K562 (cell line): ENCODE measurements around the gene AZGP1. TPM values are rescaled to one million over a fixed set of nuclear protein-coding genes. Genes with fewer than 3 reads are reported as not detected.

ENCODE experiments used
- BRD9 ChIP-seq: fragments of 450-650 bp; IDR thresholded peaks from 2 replicates; pipeline ENCODE4 v1.6.1; 2018; ENCODE audit warnings: low read depth; ENCODE audit not compliant: partially characterized antibody
- CHD1 ChIP-seq: fragments of 200-600 bp; sonication (generic); IDR thresholded peaks from one replicate; pipeline ENCODE4 v1.6.1; 2012; ENCODE audit warnings: mild to moderate bottlenecking, moderate library complexity, low read length, inconsistent platforms
- COPS2 ChIP-seq: fragments of 450-650 bp; conservative IDR thresholded peaks from 2 replicates; pipeline ENCODE4 v1.6.1; 2016; ENCODE audit warnings: mild to moderate bottlenecking, moderate library complexity
- IRF1 ChIP-seq: sonication (generic); formaldehyde crosslinking; IDR thresholded peaks from 2 replicates; pipeline ENCODE4 v1.8.0; 2022; ENCODE audit warnings: missing genetic modification reagents, mild to moderate bottlenecking, borderline replicate concordance
- NFXL1 ChIP-seq: fragments of 450-650 bp; formaldehyde crosslinking; IDR thresholded peaks from 2 replicates; pipeline ENCODE4 v1.4.0; 2021; ENCODE audit warnings: mild to moderate bottlenecking
- SMARCE1 ChIP-seq: fragments of 450-650 bp; IDR thresholded peaks from 2 replicates; pipeline ENCODE4 v1.7.1; 2016; ENCODE audit warnings: mild to moderate bottlenecking
- SRSF9 ChIP-seq: fragments of 200-400 bp; formaldehyde crosslinking; IDR thresholded peaks from 2 replicates; pipeline ENCODE4 v1.6.1; 2017; ENCODE audit warnings: low read depth, low read length, borderline replicate concordance
- WHSC1 ChIP-seq: IDR thresholded peaks from one replicate; pipeline ENCODE4 v1.6.1; 2012; ENCODE audit warnings: low read length, control low read depth, inconsistent platforms
- ZNF143 ChIP-seq: sonication (generic); formaldehyde crosslinking; IDR thresholded peaks from 2 replicates; pipeline ENCODE4 v1.9.0; 2022; ENCODE audit warnings: mild to moderate bottlenecking, missing genetic modification reagents
- ZNF318 ChIP-seq, 2 experiments: fragments of 450-650 bp; IDR thresholded peaks; 2 replicates each; pipeline ENCODE4 v1.6.1; 2016; ENCODE audit warnings: mild to moderate bottlenecking in 2 of 2, borderline replicate concordance in 1 of 2, low read depth in 1 of 2, moderate library complexity in 1 of 2
- ZNF449 ChIP-seq: fragments of 250-450 bp; sonication (Bioruptor Pico); IDR thresholded peaks from 2 replicates; pipeline ENCODE4 v1.8.0; 2022; ENCODE audit warnings: moderate library complexity, mild to moderate bottlenecking, inconsistent platforms
- ZNF511 ChIP-seq: sonication (generic); formaldehyde crosslinking; IDR thresholded peaks from 2 replicates; pipeline ENCODE4 v1.8.0; 2022; ENCODE audit warnings: mild to moderate bottlenecking, missing genetic modification reagents
- ZNF512 ChIP-seq: IDR thresholded peaks from 2 replicates; pipeline ENCODE4 v1.6.1; 2016; ENCODE audit warnings: missing genetic modification characterization, missing compliant biosample characterization
- ZNF583 ChIP-seq: fragments of 250-450 bp; sonication (Bioruptor Pico); IDR thresholded peaks from 2 replicates; pipeline ENCODE4 v1.4.0; 2020
- ZNF76 ChIP-seq: fragments of 250-450 bp; sonication (Bioruptor Pico); IDR thresholded peaks from 2 replicates; pipeline ENCODE4 v1.4.0; 2020; ENCODE audit warnings: mild to moderate bottlenecking, moderate library complexity, borderline replicate concordance
- polyA plus RNA-seq, 8 experiments: library from polyadenylated mRNA; depleted of rRNA in 4 of 8; stranded (reverse) in 5 of 8; unstranded in 3 of 8; fragments of >200 nt; fragmentation: Nextera tagmentation in 2 of 8; fragmentation: Illumina TruSeq in 1 of 8; extraction: Ambion mirVana in 2 of 8; extraction: Trizol in 1 of 8; gene quantifications; 2 replicates each; pipeline versions ENCODE4 v1.2.1 to v1.2.3, GENCODE V29; 2011 to 2014; ENCODE audit warnings: inconsistent platforms in 1 of 8, missing spikeins in 1 of 8
- total RNA-seq, 7 experiments: library from RNA; depleted of rRNA in 6 of 7; stranded (reverse); fragments of >200 nt in 6 of 7; fragmentation: Illumina TruSeq in 2 of 7; extraction: Trizol in 2 of 7; gene quantifications; 2 replicates each; pipeline versions ENCODE4 v1.2.1 to v1.2.3, GENCODE V29; 2011 to 2021; ENCODE audit warnings: low replicate concordance in 1 of 7

AZGP1 gene
- total and polyA plus RNA-seq, 9 of the 15 experiments (the other 6 are each of a cell fraction or from before 2014, with no cell fraction given), result 0.18 to 0.53 TPM; not detected in 7

GRCh38 chr7:99928994-99929729, 46.7 kb downstream of the AZGP1 start, which contains the start of gene GJC3 (continued):
- no peak for TF ChIP-seq ZNF318 (IDR thresholded peaks at IDR 0.05; ENCODE audit: borderline replicate concordance in 1 of 2, low read depth in 1 of 2)
- no peak for TF ChIP-seq ZNF511 (CRISPR knock-in tag)
- TF ChIP-seq ZNF583, result no peak
- TF ChIP-seq ZNF76 (CRISPR knock-in tag), result no peak
- TF ChIP-seq NFXL1 (CRISPR knock-in tag), result no peak
- no peak for TF ChIP-seq ZNF512
- no peak for TF ChIP-seq COPS2
- no peak for TF ChIP-seq SMARCE1
- TF ChIP-seq IRF1 (CRISPR knock-in tag), result no peak
- TF ChIP-seq BRD9, result no peak
- no peak for TF ChIP-seq SRSF9
- no peak for TF ChIP-seq CHD1
- no peak for TF ChIP-seq ZNF143 (CRISPR knock-in tag)
- TF ChIP-seq WHSC1, result no peak
- no peak for TF ChIP-seq ZNF449
